Retina (tissue), 1 donor: ENCODE results near the gene MRPS15.
"Not testable (repeated sequence)": the region's sequence is repeated elsewhere in the genome, so short reads cannot be mapped to it uniquely, and the experiment has no call there.

Experiments
- DNase-seq: peaks from one replicate; pipeline ENCODE4 v3.0.0-alpha.2; 2016

Gene MRPS15

GRCh38 chr1:36482724-36483388 lies 18.7 kb upstream of the MRPS15 start, which contains the start of gene CSF3R:
Gene CSF3R, minus strand, starts transcription at chr1:36482913. Its CDS starts 3,417 bp downstream, at chr1:36479496.
- DNase-seq, result no peak

- no peak for DNase-seq
Measured at GRCh38 chr1:36481771-36482723, 17.9 kb upstream of the MRPS15 start.

DNA sequence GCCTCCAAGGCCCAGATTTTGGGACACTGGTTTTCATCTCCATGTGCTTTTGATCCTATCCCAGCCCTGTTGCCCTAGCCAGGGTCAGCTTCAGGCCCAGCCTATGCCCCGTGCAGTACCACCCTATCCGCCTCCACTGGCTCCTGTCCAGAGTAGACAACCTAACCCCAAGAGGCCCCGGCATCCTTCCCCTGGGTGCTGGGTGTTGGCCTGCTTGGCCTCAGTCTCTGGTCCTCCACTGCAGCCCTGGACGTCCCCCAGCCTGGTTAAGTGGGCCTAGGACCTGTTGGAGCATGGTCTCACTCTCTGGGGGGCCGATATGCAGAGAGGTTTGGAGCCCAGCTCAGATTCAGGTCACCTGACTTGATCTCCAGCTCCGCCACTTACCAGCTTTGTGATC lies 16.9 kb upstream of the MRPS15 start:
- no peak for DNase-seq

- DNase-seq, result no peak
Measured at GRCh38 chr1:36480161-36480560, 16.0 kb upstream of the MRPS15 start.

DNA sequence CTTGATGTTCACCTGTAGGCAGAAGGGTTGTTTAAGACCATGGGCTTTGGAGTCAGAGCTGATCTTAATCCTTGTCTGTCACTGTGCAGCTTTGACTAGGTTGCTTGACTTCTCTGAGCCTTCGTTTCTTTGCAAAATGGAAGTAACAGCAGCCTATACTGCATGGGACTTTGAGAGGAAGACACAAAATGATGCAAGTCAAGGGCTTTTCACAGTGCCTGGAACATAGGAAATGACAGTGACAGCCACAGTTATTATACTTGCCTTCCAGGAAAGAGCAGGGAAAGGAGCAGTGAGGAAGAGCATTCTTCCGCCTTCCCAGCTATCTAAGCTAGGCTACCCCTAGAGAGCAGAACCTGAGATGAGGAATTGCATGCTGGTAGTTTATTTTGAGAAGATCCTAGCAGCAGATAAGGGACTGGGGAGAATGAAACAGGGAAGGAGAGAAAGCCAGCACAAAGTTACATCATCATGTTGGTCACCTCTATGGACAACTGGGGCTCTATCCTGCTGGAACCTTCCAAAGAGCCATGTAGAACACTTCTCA lies 15.4 kb upstream of the MRPS15 start:
- no peak for DNase-seq

DNA sequence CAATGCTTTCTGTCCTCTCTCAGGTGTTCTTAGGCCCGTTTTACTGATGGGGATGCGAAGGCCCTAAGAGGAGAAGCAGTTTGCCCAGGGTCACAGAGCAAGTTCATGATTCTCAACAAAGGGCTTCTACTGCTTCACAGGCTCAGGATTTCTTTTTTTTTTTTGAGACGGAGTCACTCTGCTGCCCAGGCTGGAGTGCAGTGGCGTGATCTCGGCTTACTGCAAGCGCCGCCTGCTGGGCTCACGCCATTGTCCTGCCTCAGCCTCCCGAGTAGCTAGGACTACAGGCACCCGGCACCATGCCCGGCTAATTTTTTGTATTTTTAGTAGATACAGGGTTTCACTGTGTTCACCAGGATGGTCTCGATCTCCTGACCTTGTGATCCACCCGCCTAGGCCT lies 13.4 kb upstream of the MRPS15 start:
- not testable (repeated sequence) for DNase-seq

DNA sequence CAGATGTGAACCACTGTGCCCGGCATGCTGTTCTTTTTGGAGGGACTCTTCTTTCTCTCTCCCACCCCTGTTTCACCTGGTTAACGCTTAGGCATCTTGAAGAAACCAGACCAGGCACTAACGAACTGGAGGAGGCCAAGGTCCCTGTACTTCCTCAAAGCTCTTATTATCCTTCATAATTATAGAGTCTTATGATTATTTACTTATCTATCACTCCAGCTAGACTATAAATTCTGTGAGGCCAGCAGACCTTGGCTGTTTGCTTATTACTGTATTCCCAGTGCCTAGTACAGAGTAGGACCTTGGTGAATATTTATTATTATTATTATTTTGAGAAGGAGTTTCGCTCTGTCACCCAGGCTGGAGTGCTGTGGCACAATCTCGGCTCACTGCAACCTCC lies 12.8 kb upstream of the MRPS15 start:
- DNase-seq, result no peak

GRCh38 chr1:36475910-36476604 lies 11.9 kb upstream of the MRPS15 start:
- DNase-seq, result no peak

GRCh38 chr1:36475341-36475740 lies 11.2 kb upstream of the MRPS15 start:
- no peak for DNase-seq

- DNase-seq, result no peak
Measured at GRCh38 chr1:36472656-36473055, 8.5 kb upstream of the MRPS15 start.

DNA sequence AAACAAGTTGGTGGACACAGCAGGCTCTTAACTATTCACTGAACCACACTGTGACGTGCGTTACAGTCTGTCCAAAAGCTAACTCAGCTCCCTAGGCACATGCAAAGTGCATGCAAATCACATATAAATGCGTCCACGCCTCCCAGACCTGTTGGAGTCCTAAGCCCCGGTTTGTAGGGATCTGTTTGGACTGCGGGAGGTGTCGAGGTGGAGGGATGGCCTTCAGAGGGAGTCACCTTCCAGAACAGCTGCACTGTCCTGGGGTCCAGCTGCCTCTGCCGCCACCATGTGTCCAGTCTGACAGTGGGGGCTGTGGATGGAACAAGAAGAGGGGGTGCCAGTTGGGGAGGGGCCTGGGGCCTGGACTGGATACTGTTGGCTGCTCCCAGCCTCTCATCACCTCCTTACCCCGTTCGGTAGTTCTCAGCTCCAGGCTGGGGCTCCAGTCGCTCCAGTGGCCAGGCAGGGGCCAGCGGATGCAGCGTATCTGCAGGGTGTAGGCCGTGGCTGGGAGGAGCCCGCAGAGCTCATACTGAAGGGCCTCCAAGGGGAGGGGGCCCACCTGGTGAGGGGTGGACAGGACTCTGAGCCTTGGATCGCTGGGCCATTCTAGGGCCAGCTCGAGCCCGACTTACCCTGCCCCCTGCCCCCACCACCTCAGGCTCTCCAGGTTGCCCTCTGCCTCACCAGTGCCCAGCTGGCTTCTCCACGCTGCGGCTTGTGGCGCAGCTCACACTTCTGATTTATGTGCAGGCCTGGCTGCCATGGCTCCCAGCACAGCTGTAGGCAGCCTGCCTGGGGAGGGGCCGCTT lies 7.9 kb upstream of the MRPS15 start:
- no peak for DNase-seq

DNA sequence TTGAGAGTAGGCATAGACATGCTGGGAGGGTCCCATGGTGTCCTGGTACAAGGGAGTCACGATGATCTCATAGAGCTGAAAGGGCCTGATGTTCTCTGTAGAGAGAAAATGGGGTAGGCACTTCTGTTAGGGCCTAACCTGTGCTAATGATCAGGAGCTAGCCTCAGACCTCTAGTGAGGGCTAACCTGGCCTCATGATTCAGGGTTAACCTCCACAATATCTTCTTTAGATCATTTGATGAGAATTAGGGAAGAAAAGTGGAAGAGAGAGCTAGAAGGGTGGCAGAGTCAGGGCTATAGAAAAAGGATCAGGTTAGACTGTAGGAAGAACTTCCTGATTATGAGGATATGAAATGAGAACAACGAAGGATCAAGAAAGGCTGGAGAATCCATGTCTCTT lies 5.0 kb upstream of the MRPS15 start:
- DNase-seq, result no peak

- no peak for DNase-seq
Measured at GRCh38 chr1:36467700-36468455, 3.7 kb upstream of the MRPS15 start.

DNA sequence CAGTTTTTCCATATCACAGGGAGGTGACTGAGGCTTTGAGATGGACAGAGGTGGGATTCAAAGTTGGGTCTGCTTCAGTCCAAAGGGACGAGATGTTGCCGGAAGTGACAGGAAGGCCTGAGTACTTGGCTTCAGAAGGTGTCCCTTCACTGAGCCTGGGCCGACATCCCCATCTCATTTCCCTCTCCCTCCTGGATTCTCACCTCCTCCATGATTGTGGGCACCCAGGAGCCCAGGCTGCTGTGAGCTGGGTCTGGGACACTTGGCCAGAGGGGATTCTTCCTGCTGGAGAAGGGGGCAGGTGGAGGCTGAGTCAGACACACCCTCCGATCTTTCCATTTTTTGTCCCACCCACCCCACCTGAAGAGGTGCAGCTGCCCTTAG lies 2.8 kb upstream of the MRPS15 start:
- no peak for DNase-seq

- DNase-seq, result no peak
Measured at GRCh38 chr1:36466370-36467026, 2.3 kb upstream of the MRPS15 start.

- no peak for DNase-seq
Measured at GRCh38 chr1:36465731-36466369, 1.7 kb upstream of the MRPS15 start.

DNA sequence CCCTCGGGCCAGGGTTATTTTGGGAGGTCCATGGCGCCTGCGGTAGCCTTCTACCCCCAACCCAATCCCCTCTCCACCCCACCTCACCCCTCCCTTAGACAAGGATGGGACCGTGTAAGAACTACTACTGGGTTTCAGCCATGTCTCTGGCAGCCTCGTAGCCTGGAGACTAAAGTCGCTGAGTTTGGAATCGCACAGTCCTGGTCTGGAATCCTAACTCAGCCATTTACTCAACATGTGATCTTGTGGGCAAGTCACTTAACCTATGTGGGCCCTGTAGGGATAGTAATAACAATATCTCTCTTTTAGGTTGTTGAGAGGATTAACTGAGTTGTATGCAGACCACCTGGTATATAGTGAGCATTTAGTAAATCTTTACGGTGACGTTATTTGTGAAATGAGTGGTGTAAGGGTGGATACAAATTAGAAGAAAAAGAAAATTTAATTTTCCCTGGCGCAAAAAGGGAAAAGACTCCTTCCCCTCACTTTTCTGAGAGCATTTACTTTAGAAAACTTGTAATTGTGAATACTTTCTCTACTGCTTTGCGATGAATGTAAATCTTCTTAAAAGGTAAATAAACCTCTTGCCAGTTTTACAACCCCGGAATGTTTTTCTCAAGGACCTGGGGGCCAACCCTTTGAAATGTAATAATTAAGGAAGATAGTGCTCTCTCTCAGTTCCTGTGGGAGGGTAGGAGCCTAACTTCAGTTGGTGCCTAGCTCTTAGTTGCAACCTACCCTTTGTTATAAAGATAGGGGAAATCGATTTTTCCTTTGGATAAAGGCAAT lies 615 bp upstream of the MRPS15 start:
- DNase-seq, result no peak

- no peak for DNase-seq
Measured at GRCh38 chr1:36463463-36463802, 751 bp downstream of the MRPS15 start.

DNA sequence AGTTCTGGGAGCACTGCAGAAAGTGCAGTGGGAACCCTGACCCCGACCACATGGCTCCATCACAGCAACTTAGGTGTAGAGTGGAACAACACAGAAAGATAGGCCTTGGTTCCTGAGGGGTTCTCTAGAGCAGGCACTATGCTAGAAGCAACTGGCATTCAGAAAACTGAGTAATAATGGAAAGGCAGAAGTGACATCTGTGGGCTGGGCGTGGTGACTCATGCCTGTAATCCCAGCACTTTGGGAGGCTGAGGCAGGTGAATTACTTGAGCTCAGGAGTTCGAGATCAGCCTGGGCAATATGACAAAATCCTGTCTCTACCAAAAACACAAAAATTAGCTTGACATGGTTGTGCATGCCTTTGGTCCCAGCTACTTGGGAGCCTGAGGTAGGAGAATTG lies 5.3 kb downstream of the MRPS15 start:
- no peak for DNase-seq

- DNase-seq, result no peak
Measured at GRCh38 chr1:36457691-36458090, 6.5 kb downstream of the MRPS15 start.
